ENCODE measurements around the gene ZNF584. TPM values are rescaled to one million over a fixed set of nuclear protein-coding genes. Genes with fewer than 3 reads are reported as not detected.

The ZNF584 gene
- total RNA-seq (2022; extraction: Qiagen RNA extraction; ENCODE audit: low read depth) = 17.6 to 20.4 TPM (median 18.2 TPM) in 5 replicates

DNA sequence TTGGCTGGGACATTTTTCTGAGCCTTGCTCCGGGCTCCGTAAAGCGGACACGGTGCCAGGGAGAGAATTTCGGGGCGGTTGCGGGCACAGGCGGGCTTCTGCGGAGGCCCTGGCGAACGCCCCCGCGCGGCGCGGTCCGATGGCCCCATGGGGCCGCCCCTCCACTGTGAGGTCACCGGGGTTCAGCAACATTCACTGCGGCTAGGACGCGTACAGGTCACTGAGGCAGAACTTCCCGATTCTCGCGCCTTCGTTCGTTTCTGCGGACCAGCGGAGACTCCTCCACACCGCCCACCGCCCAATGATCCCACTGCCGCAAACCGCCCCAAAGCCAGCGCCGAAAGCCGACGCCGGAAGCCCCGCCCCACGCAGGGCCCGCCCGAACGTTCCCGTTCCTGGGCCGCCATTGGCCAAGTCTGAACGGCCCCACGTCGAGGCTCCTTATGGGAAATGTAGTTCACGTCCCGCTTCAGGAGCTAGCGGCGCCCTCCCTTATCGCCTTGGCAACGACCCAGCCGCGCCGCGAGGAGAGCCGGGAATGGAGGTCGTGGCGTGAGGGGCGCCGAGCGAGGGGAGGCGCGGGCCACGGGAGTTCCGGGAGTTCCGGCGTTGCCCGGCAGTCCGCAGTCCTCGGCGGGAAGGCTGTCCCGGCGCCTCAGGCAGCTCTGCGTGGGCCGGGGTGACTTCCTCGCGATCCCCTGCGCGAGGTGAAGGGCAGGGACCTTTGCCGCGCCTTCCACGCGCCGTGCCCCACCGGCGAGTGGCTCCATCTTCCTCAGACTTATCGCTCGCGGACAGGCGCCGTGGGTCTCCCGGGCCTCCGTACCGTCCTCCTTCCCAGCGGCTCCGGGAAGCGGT, at the start of gene ZNF584:
ZNF584 (plus strand) TSS at position 498 of the 858 bp plus-strand sequence. CDS start 499 bp downstream, outside the sequence.

DNA sequence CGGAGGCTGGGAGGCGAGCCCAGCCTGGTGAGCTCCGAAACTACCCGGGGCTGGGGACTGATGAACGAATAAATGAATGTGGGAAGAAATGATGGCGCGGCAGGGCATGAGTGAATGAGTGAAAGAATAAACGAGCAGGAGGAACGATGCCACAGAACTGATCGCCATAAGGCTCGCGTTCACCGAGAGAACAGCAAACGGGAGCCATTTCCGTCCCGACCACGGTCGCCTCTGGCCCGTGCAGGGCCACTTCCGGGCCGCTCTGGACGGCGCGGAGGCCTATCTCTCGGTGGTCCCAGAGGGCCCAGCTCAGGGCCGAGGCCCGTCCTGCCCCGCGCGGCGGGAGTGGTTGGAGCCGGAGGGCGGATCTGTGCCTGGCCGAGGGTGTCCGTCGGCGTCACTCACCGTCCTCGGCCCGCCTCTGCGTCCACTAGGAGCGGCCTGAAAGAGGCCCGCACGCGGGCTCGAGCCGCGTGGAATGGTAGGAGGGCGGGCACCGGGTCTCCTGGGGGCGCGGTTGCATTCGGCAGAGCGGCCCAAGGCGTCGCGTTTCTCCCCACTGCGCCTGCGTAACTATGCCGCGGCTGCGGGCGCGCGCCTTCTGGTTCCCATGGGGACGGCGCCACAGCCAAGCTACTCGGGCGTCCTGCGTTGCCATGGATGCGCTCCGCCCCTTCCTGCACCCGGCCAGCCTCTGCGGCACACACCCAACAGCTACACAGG, 46.0 kb upstream of the ZNF584 start, which contains the start of gene ZNF497:
ZNF497 (minus strand) TSS at position 480 of the 723 bp plus-strand sequence. CDS start 5,116 bp downstream, outside the sequence.

DNA sequence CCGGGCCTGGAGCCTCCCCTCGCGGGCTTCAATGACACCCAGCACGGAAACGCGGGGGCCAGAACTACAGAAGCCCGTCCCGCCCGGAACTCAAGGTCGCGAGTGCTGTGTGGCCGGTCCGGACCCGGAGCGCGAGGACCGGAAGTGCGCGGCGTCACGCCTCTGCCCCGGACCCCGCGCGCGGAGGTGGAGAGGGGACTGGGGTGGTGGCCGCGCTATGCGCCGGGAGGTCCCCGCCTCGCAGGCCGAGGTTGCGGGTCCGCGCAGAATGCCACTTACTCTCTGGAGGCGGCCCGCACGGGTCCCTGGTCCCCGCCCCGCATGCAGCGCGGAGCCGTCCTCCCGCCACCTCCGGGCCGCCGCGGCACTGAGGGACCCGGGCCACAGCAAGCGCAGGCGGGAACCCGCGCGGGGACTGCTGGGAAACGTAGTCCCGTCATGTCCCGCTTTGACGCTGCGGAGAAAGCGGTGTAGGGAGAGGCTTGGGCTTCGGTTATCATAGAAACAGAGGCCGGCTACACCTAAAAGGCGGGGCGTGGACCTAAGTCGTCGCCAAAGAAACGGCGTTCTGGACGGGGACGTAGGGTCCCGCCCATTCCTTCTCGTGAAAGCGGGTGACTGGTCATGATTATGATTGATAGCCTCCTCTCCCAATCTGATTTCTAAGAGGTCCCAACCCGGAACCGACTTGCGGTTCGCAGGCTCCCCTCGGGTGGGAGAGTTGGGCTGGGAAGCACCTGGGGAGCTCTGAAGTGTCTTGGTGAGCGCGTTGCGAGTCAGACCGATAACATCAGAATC, 27.6 kb upstream of the ZNF584 start, which contains the start of gene ZNF837:
ZNF837 (minus strand) TSS at position 369 of the 798 bp plus-strand sequence. CDS start 11,698 bp downstream, outside the sequence.

DNA sequence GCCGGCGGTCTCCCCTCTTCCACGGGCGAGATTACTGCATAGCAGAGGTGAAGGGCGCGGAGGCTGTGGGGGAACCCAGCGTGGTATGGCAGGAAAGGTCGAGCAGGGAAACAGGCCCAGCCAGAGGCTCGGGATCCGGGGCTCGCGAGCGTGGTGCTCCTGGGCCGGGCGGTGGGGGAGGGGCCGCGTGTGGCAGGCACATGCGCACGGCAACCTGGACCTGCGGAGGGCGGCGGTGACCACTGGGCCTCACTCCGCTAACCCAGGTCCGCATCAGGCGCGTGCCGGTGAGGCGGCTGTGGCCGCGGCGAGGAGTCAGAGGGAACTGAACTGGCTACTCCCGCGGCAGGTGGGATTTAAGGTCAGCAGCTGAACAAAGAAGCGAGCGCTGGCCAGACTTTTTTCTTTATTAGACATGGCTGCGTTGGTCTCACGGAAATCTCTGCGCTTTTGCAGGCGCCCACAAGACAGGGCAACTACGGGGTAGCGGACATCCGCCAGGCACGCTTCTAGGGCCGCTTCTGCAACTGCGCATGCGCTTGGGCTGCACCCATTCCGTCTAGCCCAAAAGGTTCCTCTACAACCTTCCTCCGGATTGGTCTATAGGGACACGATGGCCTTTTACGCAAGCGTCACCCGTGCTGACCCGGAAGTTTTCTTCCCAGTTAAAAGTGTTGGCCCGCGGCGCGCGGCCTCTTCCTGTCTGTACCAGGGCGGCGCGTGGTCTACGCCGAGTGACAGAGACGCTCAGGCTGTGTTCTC, 21.7 kb upstream of the ZNF584 start, which contains the start of gene RPS5:
RPS5 (plus strand) TSS at position 694 of the 762 bp plus-strand sequence. CDS start 869 bp downstream, outside the sequence.

DNA sequence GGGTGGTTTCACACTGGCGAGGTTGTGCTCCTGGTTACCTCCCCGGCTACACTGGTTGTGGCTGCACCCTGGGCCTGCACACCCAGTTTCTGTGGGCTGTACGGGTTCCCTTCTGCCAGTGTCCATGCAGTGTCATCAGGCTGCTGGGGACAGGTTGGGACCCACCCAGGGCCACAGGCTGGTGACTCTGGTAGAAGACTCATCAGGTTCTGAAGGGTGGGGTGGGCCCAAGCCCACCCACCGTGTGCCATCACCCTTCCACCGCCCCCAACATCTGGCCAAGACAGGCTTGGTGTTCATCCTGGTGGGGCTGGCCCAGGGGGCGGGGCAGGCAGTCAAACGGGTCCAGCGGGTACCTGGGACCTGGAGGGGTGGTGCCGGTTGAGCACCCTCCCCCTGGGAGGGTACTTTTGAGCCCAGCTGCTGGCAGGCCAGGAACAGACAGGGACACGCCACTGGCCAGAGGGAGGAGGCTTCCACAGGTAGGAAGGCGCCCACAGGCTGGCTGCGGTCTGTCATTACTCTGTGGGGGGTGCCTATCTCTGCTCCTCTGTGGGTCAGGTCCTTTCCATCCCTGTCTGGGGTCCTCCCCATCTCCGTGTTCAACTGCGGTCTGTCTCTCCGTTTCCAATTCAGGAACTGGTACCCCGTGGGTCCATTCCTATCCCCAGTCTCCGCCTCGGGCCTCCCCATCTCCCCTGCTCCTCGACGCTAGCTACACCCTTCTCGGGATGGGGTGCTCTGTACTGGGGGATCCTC, 13.1 kb upstream of the ZNF584 start, which contains the start of gene RNF225:
RNF225 (plus strand) TSS at position 437 of the 759 bp plus-strand sequence. CDS start 434 bp downstream, outside the sequence.

DNA sequence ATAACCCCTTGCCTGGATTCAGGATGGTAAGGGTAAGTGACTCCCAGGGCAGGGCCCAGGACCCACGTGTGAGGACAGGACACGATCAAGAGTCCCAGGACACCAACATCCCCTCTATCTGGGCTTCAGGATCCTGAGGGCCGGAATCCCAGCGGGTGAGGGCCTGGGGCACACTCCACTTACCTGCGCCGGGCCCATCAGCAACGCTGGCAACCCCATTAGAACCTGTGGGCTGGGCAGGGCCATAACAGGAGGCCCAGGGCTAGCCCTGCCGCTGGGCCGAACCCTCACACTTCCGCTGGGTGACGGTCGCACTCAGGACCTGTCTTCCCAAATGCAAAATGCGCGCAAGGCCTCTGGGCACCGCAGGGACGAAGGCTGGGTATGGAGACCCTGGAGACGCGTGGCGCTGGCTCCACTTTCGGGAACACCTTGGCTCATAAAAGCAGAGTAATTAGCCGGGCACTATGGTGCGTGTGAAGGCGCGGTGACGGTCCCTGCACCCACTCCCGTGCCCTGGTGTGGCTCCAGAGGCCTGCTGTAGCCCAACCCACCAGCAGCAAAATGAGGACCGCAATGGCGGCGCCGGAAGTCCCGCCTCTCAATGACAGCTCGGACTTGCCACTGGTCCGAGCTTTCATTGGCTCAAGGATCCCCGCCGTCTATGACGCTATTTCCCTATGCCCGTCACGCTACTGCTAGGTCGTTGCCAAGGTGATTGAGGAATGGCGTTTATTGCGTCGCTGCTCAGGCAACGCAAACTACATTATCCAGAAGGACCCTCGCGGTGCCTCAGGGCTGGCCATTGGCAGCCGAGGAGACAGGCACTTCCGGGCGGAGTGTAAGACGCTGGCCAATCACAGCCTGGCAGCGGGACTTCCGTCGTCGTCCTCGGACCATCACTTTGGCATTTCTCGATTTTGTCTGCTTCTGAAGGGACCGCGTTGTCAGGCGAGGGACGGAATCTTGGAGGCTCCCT, 31.4 kb downstream of the ZNF584 start, which contains the start of gene ZNF132:
ZNF132 (minus strand) TSS at position 578 of the 979 bp plus-strand sequence; CDS start at position 246, 332 bp downstream.

DNA sequence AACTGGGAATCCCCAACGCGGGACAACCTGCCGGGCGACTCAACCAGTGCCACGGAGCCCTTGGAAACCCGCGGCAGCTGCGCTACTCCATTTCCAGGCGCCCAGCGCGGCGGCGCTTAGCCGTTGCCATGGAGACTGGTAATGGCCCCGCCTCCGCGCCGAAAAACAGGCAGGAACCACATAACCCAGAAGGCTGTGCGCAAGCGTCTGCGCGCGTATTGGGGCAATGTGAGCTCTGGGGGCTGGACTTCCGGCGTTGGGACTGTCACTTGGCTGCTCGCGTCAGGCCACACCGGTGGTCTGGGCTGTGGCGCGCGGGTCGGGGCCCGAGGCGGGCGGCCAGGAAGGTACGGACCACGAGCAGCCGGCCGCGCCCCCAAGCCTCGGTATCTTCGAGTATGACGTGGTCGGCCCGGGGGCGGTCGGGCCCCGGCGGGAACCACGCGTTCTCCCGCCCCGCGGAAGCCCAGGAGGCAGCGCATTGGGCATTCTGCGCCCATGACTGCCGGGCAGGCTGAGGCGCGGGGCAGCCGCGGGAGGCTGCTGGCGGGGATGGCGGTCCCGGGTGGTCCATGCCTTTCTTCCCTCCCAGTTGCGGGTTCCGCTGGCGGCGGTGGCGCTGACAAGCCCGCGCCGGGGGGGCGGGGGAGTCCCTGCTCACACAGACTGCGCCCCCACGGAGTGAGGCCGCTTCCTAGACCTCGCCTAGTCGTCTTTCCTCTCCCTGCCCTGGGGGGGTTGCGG, 43.1 kb downstream of the ZNF584 start, which contains the start of gene ZNF324B:
ZNF324B (plus strand) TSS at position 265 of the 744 bp plus-strand sequence. CDS start 2,080 bp downstream, outside the sequence.

DNA sequence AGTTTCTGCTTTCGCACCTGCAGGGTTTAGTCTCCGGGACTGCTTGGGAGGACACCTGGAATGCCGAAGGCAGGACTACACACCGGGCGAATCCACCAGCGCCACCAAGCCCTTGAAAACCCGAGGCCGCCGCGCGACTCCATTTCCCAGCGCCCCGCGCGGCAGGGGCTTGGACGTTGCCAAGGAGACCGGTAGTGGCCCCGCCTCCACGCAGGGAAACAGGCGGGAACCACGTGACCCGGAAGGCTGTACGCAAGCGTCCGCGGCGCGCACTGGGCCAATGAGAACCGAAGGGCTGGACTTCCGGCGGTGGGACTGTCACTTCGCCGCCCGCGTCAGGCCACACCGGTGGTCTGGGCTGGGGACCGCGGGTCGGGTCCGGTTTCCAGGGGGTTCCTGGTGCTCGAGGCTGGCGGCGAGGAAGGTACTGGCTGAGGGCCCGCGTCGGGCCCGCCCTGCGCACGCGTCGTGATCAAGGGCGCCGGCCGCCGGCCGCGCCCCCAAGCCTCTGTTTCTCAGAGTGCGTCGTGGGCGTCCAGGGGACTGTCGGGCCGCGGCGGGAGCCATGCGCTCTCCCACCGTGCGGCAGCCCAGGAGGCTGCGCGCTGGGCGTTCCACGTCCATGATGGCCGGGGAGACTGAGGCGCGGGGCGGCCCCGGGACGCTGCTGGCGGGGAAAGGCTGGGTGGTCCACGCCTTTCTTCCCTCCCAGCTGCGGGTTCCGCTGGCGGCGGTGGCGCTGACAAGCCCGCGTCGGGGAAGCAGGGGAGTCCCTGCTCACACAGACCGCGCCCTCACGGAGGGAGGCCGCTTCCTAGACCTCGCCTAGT, 58.5 kb downstream of the ZNF584 start, which contains the start of gene ZNF324:
ZNF324 (plus strand) TSS at position 321 of the 830 bp plus-strand sequence. CDS start 2,106 bp downstream, outside the sequence.

Other genes starting within 250 kb of the ZNF584 start
- 9.9 to 15.3 TPM (median 13.7 TPM) in 5 replicates for gene ZNF274, start 225.6 kb upstream of the ZNF584 start, total RNA-seq (2022; extraction: Qiagen RNA extraction; ENCODE audit: low read depth)
- 12.0 to 21.7 TPM (median 20.2 TPM) in 5 replicates for gene ZNF544, start 179.7 kb upstream of the ZNF584 start, total RNA-seq (2022; extraction: Qiagen RNA extraction; ENCODE audit: low read depth)
- gene ZNF8, start 129.7 kb upstream of the ZNF584 start, total RNA-seq (2022; extraction: Qiagen RNA extraction; ENCODE audit: low read depth) = 0.93 to 1.4 TPM (median 1.1 TPM) in 5 replicates
- 89.5 to 122 TPM (median 98.9 TPM) in 5 replicates for gene ERVK3-1, start 103.3 kb upstream of the ZNF584 start, total RNA-seq (2022; extraction: Qiagen RNA extraction; ENCODE audit: low read depth)
- gene ZSCAN22, start 81.7 kb upstream of the ZNF584 start, total RNA-seq (2022; extraction: Qiagen RNA extraction; ENCODE audit: low read depth) = 1.7 to 3.3 TPM (median 2.7 TPM) in 5 replicates
- gene A1BG, start 55.2 kb upstream of the ZNF584 start, total RNA-seq (2022; extraction: Qiagen RNA extraction; ENCODE audit: low read depth) = 7.2 to 12.3 TPM (median 10.0 TPM) in 5 replicates
- gene ZNF497, start 45.9 kb upstream of the ZNF584 start, total RNA-seq (2022; extraction: Qiagen RNA extraction; ENCODE audit: low read depth) = 0.60 to 1.8 TPM (median 1.5 TPM) in 5 replicates
- gene ZNF837, start 27.6 kb upstream of the ZNF584 start, total RNA-seq (2022; extraction: Qiagen RNA extraction; ENCODE audit: low read depth) = 0.74 to 1.7 TPM (median 1.4 TPM) in 5 replicates
- 1,770 to 2,546 TPM (median 2,356 TPM) in 5 replicates for gene RPS5, start 21.4 kb upstream of the ZNF584 start, total RNA-seq (2022; extraction: Qiagen RNA extraction; ENCODE audit: low read depth)
- not detected in 5 replicates for gene RNF225, start 13.0 kb upstream of the ZNF584 start, total RNA-seq (2022; extraction: Qiagen RNA extraction; ENCODE audit: low read depth)
- 0.07 to 0.09 TPM (median 0.09 TPM) in 3 of 5 replicates, not detected in the others for gene ZNF132, start 31.5 kb downstream of the ZNF584 start, total RNA-seq (2022; extraction: Qiagen RNA extraction; ENCODE audit: low read depth)
- gene ZNF324B, start 43.0 kb downstream of the ZNF584 start, total RNA-seq (2022; extraction: Qiagen RNA extraction; ENCODE audit: low read depth) = 5.7 to 7.9 TPM (median 7.0 TPM) in 5 replicates
- 7.2 to 11.7 TPM (median 8.9 TPM) in 5 replicates for gene ZNF324, start 58.4 kb downstream of the ZNF584 start, total RNA-seq (2022; extraction: Qiagen RNA extraction; ENCODE audit: low read depth)
- gene ZNF446, start 67.7 kb downstream of the ZNF584 start, total RNA-seq (2022; extraction: Qiagen RNA extraction; ENCODE audit: low read depth) = 10.7 to 15.1 TPM (median 12.0 TPM) in 5 replicates
- 18.4 to 32.9 TPM (median 29.4 TPM) in 5 replicates for gene SLC27A5, start 103.3 kb downstream of the ZNF584 start, total RNA-seq (2022; extraction: Qiagen RNA extraction; ENCODE audit: low read depth)
- 8.3 to 24.0 TPM (median 20.1 TPM) in 5 replicates for gene ZBTB45, start 111.2 kb downstream of the ZNF584 start, total RNA-seq (2022; extraction: Qiagen RNA extraction; ENCODE audit: low read depth)
- gene TRIM28, start 135.4 kb downstream of the ZNF584 start, total RNA-seq (2022; extraction: Qiagen RNA extraction; ENCODE audit: low read depth) = 606 to 732 TPM (median 664 TPM) in 5 replicates
- 180 to 230 TPM (median 198 TPM) in 5 replicates for gene CHMP2A, start 146.5 kb downstream of the ZNF584 start, total RNA-seq (2022; extraction: Qiagen RNA extraction; ENCODE audit: low read depth)
- gene UBE2M, start 150.0 kb downstream of the ZNF584 start, total RNA-seq (2022; extraction: Qiagen RNA extraction; ENCODE audit: low read depth) = 134 to 148 TPM (median 138 TPM) in 5 replicates
- gene MZF1, start 164.7 kb downstream of the ZNF584 start, total RNA-seq (2022; extraction: Qiagen RNA extraction; ENCODE audit: low read depth) = 7.0 to 19.9 TPM (median 16.5 TPM) in 5 replicates

All from A549 treated with ZK216348 at 1 μM for 4 hours (cell line).